Measurements from ENCODE around the gene TRUB2. TPM values are rescaled to one million over a fixed set of nuclear protein-coding genes. Genes with fewer than 3 reads are reported as not detected.
A peak's percentile ranks its signal among the peaks of the same experiment; 100 is the strongest.

The TRUB2 gene
- total and polyA plus RNA-seq, 2 of the 8 experiments (the other 6 are each of a cell fraction or from before 2014, with no cell fraction given), result 20.7 to 37.8 TPM

GRCh38 chr9:128370752-128371629 lies 48.7 kb upstream of the TRUB2 start, which contains the start of gene URM1 (continued):
- TF ChIP-seq NRF1 (IDR thresholded peaks at IDR 0.05; ENCODE audit: low read depth, low read length) (no peak), FOSL1 (IDR thresholded peaks at IDR 0.05; ENCODE audit: insufficient read depth, low read depth, low read length) (no peak), CEBPB (IDR thresholded peaks at IDR 0.05; ENCODE audit: low read depth, low read length) (no peak), KDM5A (IDR thresholded peaks at IDR 0.05; ENCODE audit: low read length) (peak; percentile 95), POU5F1 (IDR thresholded peaks at IDR 0.05; ENCODE audit: low read depth, low read length) (no peak), SIX5 (IDR thresholded peaks at IDR 0.05; ENCODE audit: low read depth, low read length) (no peak), USF2 (IDR thresholded peaks at IDR 0.05; ENCODE audit: low read length) (no peak), MAX (IDR thresholded peaks at IDR 0.05) (no peak; the same call in 1 of the 2 replicates), SP2 (IDR thresholded peaks at IDR 0.05; ENCODE audit: low read length) (no peak), HDAC2 (IDR thresholded peaks at IDR 0.05; ENCODE audit: borderline replicate concordance in 1 of 2, low read depth in 2 of 2, low read length in 2 of 2) (peak; percentile 64 to 95; a peak in 2 of 4 replicates), CBX8 (IDR thresholded peaks at IDR 0.05; ENCODE audit: borderline replicate concordance, low read depth, low read length) (no peak), CBX5 (IDR thresholded peaks at IDR 0.05; ENCODE audit: low read depth, low read length) (no peak), GABPA (IDR thresholded peaks at IDR 0.05; ENCODE audit: borderline replicate concordance, insufficient read depth, low read length) (peak; percentile 82; the same call in 1 of the 2 replicates), RNF2 (IDR thresholded peaks at IDR 0.05; ENCODE audit: borderline replicate concordance, low read depth, low read length, missing control alignments, poor library complexity, severe bottlenecking) (no peak), TAF7 (optimal IDR thresholded peaks at IDR 0.05; ENCODE audit: borderline replicate concordance, low read depth, low read length) (peak; percentile 62), BACH1 (IDR thresholded peaks at IDR 0.05; ENCODE audit: low read length) (no peak), TCF12 (IDR thresholded peaks at IDR 0.05; ENCODE audit: low read depth, low read length) (no peak), RAD21 (IDR thresholded peaks at IDR 0.05 in 1 of 2, conservative IDR thresholded peaks at IDR 0.05 in 1 of 2; ENCODE audit: low read depth in 2 of 2, low read length in 2 of 2) (no peak), CREB1 (IDR thresholded peaks at IDR 0.05) (peak; percentile 27; the same call in 1 of the 2 replicates), ATF3 (IDR thresholded peaks at IDR 0.05; ENCODE audit: insufficient read depth, low read depth, low read length) (no peak), SIN3A (conservative IDR thresholded peaks at IDR 0.05 in 1 of 2, IDR thresholded peaks at IDR 0.05 in 1 of 2; ENCODE audit: low read depth in 1 of 2, low read length in 2 of 2) (peak; percentile 51 to 91; a peak in 1 of 4 replicates)
